22Rv1 (cell line): ENCODE results near the gene CLMP.

Source experiments
- H3K27ac ChIP-seq: fragments of 450-650 bp; 2 replicates; pipeline ENCODE4 v1.5.1; 2017
- CTCF ChIP-seq: fragments of 450-650 bp; IDR thresholded peaks from 2 replicates; pipeline ENCODE4 v1.5.1; 2017; ENCODE audit warnings: mild to moderate bottlenecking
- ZFX ChIP-seq: fragments of 450-650 bp; IDR thresholded peaks from 2 replicates; pipeline ENCODE4 v1.6.1; 2017; ENCODE audit warnings: antibody characterized with exemption, borderline replicate concordance

The CLMP gene

GRCh38 chr11:123034597-123034996, 160.5 kb downstream of the CLMP start:
- no peak overlapping the region for H3K27ac ChIP-seq
- TF ChIP-seq ZFX = no peak
- TF ChIP-seq CTCF = no peak

DNA sequence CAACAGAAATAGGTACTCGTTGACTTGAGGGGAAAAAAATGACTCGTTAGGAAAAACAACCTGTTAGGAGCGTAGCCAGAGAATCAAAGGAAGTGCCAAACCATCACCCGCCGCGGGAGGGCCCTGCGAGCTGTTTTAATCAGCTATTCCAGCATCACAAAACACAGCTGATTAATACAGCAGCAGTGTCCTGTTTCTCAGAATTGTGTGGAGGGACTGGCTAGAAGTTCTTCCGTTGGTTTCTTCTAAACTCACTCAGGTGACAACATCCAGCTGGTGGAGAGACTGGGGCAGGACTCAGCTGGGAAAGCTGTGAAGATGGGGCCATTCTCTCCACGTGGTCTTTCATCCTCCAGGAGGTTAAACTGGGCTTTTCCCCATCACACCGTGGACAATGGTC, 161.2 kb downstream of the CLMP start:
- no peak overlapping the region for H3K27ac ChIP-seq
- TF ChIP-seq CTCF = peak; percentile 51
- no peak for TF ChIP-seq ZFX

DNA sequence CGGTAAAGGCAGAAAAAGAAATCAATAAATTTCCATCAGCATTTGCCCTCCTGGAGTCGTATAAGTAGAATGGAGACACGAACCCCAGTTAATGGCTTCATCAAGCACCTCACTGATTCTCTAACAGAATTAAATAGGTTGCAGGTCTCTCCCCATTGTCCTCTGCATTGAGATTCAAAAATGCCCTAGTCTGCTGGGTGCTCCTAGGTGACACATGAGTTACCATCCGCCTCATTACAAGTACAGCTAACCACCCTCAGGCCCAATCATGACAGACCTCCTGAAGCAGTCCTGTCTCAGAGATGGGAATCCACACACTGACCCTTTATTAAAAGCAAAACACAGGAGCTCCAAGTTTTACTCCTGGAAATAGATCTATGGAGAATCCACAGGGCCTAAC, 164.5 kb downstream of the CLMP start:
- TF ChIP-seq CTCF (no peak), ZFX (no peak)
- no peak overlapping the region for H3K27ac ChIP-seq

DNA sequence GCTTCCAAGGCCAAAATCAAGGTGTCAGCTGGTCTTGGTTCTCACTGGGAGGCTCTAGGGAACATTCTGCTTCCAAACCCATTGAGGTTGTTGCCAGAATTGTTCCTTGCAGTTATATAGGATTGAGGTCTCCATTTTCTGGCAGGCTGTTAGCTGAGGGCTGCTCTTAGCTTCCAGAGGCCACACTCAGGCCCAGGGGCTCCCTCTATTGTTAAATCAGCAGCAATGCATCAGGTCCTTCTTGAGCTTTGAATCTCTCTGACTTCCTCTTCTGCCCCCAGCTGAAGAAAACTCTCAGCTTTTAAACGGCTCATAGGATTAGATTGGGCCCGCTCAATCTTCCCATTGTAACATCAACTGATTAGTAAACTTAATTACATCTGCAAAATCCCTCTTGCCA, 174.1 kb downstream of the CLMP start:
- TF ChIP-seq ZFX = no peak
- peak; percentile 61 for TF ChIP-seq CTCF
- H3K27ac ChIP-seq = no peak overlapping the region
